Type B pancreatic cell (in vitro differentiated cells): Measurements from ENCODE around the gene RBFOX1. TPM values are rescaled to one million over a fixed set of nuclear protein-coding genes. Genes with fewer than 3 reads are reported as not detected.

Experiments used
- DNase-seq: peaks from one replicate; pipeline ENCODE4 v3.0.0; 2021; ENCODE audit warnings: mixed read lengths; ENCODE audit not compliant: unreplicated experiment; ENCODE audit errors: extremely low spot score
- H3K27ac Mint-ChIP-seq: 2 replicates; pipeline ENCODE4 v1.8.0; 2021; ENCODE audit warnings: mild to moderate bottlenecking, mixed read lengths
- H3K27me3 Mint-ChIP-seq: 2 replicates; pipeline ENCODE4 v1.8.0; 2021; ENCODE audit warnings: mixed read lengths
- H3K36me3 Mint-ChIP-seq: 2 replicates; pipeline ENCODE4 v1.8.0; 2021; ENCODE audit warnings: mixed read lengths
- H3K4me1 Mint-ChIP-seq: one replicate; pipeline ENCODE4 v1.8.0; 2021; ENCODE audit warnings: mixed read lengths; ENCODE audit not compliant: unreplicated experiment
- H3K4me3 Mint-ChIP-seq: 2 replicates; pipeline ENCODE4 v1.8.0; 2021; ENCODE audit warnings: mild to moderate bottlenecking, mixed read lengths
- H3K9me3 Mint-ChIP-seq: 2 replicates; pipeline ENCODE4 v1.8.0; 2021; ENCODE audit warnings: mixed read lengths
- CTCF ChIP-seq: fragments of 200-600 bp; sonication (generic); conservative IDR thresholded peaks from 2 replicates; pipeline ENCODE4 v1.5.0; 2021; ENCODE audit warnings: antibody characterized with exemption, mild to moderate bottlenecking
- total RNA-seq: library from RNA; stranded (reverse); gene quantifications from 2 replicates; pipeline ENCODE4 v1.2.1, GENCODE V29; 2021; ENCODE audit warnings: low replicate concordance

RBFOX1 gene
- total RNA-seq, 1 donor from 2014 or later: 21.0 TPM

DNA sequence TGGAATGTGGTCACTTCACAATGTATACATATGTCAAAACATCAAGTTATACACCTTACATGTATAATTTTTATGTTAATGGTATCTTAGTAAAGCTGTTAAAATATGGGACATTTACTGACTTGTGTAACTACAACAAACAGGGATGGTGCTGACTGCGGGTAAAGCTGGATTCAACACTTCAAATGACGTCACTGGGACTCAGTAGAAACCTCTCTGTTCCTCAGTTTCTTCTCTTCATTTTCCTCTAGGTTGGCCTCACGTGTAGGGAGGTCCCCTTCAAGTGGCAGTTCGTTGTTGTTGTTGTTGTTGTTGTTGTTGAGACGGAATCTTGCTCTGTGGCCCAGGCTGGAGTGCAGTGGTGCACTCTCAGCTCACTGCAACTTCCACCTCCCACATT is 182.9 kb downstream of the RBFOX1 start:
- Mint-ChIP-seq H3K36me3 (no peaks in the 10 kb centered on the region), H3K4me1 (peaks cover 4% of the 10 kb centered on the region), H3K27ac (no peak overlapping the region), H3K9me3 (peaks cover 7% of the 10 kb centered on the region), H3K4me3 (no peak overlapping the region), H3K27me3 (no peaks in the 10 kb centered on the region)
- no peak for DNase-seq
- no peak for TF ChIP-seq CTCF

DNA sequence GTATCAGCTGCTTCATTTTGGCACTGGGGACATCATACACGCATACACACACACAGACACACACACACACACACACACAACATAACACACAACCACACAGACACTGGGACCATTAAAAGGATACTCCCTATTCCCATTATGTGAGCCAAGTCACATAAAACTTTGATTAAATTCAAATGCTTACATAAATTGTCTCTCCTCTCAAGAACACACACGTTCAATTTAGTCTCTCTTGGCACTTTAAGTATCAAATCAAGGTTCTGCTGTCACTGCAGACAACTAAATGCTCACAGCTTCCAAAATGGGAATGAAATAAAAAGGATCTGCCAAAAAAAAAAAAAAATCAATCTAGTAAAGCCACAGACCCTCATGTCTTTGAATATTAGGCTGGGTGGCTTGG is 184.9 kb downstream of the RBFOX1 start:
- peaks cover 7% of the 10 kb centered on the region for H3K9me3 Mint-ChIP-seq
- TF ChIP-seq CTCF: no peak
- no peak overlapping the region for H3K27ac Mint-ChIP-seq
- H3K4me1 Mint-ChIP-seq: no peaks in the 10 kb centered on the region
- H3K4me3 Mint-ChIP-seq: no peak overlapping the region
- H3K36me3 Mint-ChIP-seq: no peaks in the 10 kb centered on the region
- DNase-seq: no peak
- no peaks in the 10 kb centered on the region for H3K27me3 Mint-ChIP-seq

DNA sequence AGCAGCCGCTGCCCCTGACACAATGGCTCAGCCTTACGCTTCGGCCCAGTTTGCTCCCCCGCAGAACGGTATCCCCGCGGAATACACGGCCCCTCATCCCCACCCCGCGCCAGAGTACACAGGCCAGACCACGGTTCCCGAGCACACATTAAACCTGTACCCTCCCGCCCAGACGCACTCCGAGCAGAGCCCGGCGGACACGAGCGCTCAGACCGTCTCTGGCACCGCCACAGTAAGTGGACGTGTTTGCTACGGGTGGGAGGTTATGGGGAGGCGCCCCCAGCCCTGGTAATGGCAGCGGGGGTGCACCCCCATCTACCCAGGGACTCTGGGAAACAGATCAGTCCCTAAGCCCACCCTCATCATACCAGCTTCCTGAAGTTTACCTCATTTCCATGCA is 185.5 kb downstream of the RBFOX1 start:
- Mint-ChIP-seq H3K9me3 (peaks cover 7% of the 10 kb centered on the region), H3K27me3 (no peaks in the 10 kb centered on the region)

GRCh38 chr16:7521834-7522233 is 189.2 kb downstream of the RBFOX1 start:
- Mint-ChIP-seq H3K27ac (no peak overlapping the region), H3K4me3 (no peak overlapping the region), H3K4me1 (no peaks in the 10 kb centered on the region), H3K27me3 (no peaks in the 10 kb centered on the region), H3K9me3 (no peaks in the 10 kb centered on the region), H3K36me3 (no peaks in the 10 kb centered on the region)
- DNase-seq: no peak
- TF ChIP-seq CTCF: no peak

More for the DNA sequence above, 185.5 kb downstream of the RBFOX1 start:
- Mint-ChIP-seq H3K36me3 (no peaks in the 10 kb centered on the region), H3K4me3 (no peak overlapping the region), H3K4me1 (no peaks in the 10 kb centered on the region), H3K27ac (no peak overlapping the region)
- DNase-seq: no peak
- no peak for TF ChIP-seq CTCF

DNA sequence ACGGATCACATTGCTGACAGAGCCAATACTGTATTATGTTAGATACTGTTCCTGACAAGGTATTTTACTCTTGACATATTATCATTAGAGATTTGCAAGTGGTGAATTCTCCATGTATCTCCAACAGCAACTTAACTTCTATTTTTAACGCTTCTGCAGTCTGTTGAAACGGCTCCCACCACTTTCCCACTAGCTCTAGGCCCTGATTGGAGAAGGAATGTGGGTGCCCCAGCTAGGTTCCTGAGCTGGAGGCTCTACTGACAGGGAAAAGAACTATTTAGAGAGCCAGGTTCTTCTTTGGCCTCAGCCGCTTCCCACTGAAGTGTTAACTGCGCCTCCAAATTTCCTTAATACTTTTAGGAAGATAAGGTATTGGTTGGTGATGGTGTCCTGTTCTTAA is 191.8 kb downstream of the RBFOX1 start:
- H3K4me1 Mint-ChIP-seq: no peaks in the 10 kb centered on the region
- no peaks in the 10 kb centered on the region for H3K36me3 Mint-ChIP-seq
- no peak overlapping the region for H3K4me3 Mint-ChIP-seq
- no peaks in the 10 kb centered on the region for H3K9me3 Mint-ChIP-seq
- no peak for TF ChIP-seq CTCF
- H3K27me3 Mint-ChIP-seq: no peaks in the 10 kb centered on the region
- no peak overlapping the region for H3K27ac Mint-ChIP-seq
- no peak for DNase-seq

DNA sequence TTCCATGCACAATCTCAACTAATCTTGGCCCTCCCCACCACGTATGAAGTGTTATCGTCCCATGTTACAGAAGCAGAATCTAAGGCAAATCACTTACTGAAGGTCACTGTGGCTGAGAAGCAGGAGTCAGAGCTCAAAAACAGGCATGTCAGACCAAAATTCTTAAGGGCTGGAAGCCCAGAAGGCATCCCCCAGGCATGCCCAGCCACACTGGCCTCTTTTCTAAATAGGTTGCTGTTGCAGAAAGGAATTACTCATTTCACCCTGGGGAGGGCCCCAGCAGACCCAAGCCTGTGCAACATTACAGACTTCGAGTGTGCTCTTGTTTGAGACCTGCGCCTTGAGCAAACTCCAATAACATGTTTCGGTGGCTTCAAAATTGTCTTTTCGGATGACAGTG is 194.1 kb downstream of the RBFOX1 start:
- H3K27me3 Mint-ChIP-seq: no peaks in the 10 kb centered on the region
- TF ChIP-seq CTCF: no peak
- no peak overlapping the region for H3K27ac Mint-ChIP-seq
- H3K4me3 Mint-ChIP-seq: no peak overlapping the region
- no peaks in the 10 kb centered on the region for H3K9me3 Mint-ChIP-seq
- no peak for DNase-seq
- no peaks in the 10 kb centered on the region for H3K36me3 Mint-ChIP-seq
- no peaks in the 10 kb centered on the region for H3K4me1 Mint-ChIP-seq
